ENCODE data around the gene SLC11A1.

DNA sequence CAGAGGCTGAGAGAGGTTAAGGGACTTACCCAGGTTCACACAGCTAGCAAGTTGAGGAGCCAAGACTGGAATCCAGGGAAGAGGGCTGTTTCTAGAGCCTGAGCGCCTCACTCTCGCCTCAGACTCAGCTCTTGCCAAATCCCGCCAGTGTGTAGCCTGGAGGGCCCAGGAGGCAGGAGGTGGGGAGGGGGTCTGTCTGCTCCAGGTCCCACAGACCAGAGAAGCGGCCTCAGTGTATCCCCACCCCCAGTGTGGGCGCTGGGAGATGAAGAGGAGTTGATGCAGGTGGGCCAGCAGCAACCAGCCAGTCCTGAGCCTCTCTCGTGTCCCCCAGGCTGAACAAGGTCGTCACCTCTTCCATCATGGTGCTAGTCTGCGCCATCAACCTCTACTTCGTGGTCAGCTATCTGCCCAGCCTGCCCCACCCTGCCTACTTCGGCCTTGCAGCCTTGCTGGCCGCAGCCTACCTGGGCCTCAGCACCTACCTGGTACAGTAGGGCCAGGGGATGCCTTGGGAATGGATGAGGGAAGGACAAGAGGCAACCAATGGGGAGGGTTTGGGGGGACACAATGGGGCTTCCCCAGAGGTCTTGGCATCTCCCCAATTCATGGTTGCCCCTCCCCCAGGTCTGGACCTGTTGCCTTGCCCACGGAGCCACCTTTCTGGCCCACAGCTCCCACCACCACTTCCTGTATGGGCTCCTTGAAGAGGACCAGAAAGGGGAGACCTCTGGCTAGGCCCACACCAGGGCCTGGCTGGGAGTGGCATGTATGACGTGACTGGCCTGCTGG, 12.4 kb downstream of the SLC11A1 start:
- TF ChIP-seq POLR2A (IDR thresholded peaks at IDR 0.05) = no peak
- TF ChIP-seq, protein P1, sequence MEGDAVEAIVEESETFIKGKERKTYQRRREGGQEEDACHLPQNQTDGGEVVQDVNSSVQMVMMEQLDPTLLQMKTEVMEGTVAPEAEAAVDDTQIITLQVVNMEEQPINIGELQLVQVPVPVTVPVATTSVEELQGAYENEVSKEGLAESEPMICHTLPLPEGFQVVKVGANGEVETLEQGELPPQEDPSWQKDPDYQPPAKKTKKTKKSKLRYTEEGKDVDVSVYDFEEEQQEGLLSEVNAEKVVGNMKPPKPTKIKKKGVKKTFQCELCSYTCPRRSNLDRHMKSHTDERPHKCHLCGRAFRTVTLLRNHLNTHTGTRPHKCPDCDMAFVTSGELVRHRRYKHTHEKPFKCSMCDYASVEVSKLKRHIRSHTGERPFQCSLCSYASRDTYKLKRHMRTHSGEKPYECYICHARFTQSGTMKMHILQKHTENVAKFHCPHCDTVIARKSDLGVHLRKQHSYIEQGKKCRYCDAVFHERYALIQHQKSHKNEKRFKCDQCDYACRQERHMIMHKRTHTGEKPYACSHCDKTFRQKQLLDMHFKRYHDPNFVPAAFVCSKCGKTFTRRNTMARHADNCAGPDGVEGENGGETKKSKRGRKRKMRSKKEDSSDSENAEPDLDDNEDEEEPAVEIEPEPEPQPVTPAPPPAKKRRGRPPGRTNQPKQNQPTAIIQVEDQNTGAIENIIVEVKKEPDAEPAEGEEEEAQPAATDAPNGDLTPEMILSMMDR (IDR thresholded peaks at IDR 0.05) = no peak

Measured in heart left ventricle (tissue), 13 donors.